NCI-H1694 treated with DMSO at 0.1 percent for 48 hours (cell line): ENCODE results near the gene NCSTN.

ENCODE experiments used
- DNase-seq: peaks from one replicate; lab custom pipeline; 2025; lab: John Stamatoyannopoulos, UW

NCSTN gene

GRCh38 chr1:160352555-160352954, 9.4 kb downstream of the NCSTN start:
- no peak for DNase-seq

GRCh38 chr1:160353223-160353622, 10.0 kb downstream of the NCSTN start:
- DNase-seq = no peak

GRCh38 chr1:160354388-160354985, 11.3 kb downstream of the NCSTN start:
- DNase-seq = no peak

GRCh38 chr1:160357286-160358002, 14.3 kb downstream of the NCSTN start:
- DNase-seq = no peak

GRCh38 chr1:160358073-160358472, 14.9 kb downstream of the NCSTN start:
- DNase-seq = no peak

GRCh38 chr1:160359559-160360226, 16.5 kb downstream of the NCSTN start:
- no peak for DNase-seq

GRCh38 chr1:160360227-160360695, 17.1 kb downstream of the NCSTN start:
- DNase-seq = no peak

GRCh38 chr1:160361199-160361598, 18.0 kb downstream of the NCSTN start:
- no peak for DNase-seq

GRCh38 chr1:160361814-160362167, 18.6 kb downstream of the NCSTN start:
- no peak for DNase-seq

GRCh38 chr1:160362168-160362957, 19.2 kb downstream of the NCSTN start:
- no peak for DNase-seq

- DNase-seq = no peak
Measured at GRCh38 chr1:160363010-160363409, 19.8 kb downstream of the NCSTN start.

GRCh38 chr1:160363951-160364735, 21.0 kb downstream of the NCSTN start:
- no peak for DNase-seq

GRCh38 chr1:160365325-160365724, 22.1 kb downstream of the NCSTN start:
- no peak for DNase-seq

- no peak for DNase-seq
Measured at GRCh38 chr1:160366731-160367515, 23.7 kb downstream of the NCSTN start, which contains the start of gene NHLH1. NHLH1 (plus strand) TSS chr1:160367071; CDS start chr1:160370732, 3,661 bp downstream.

GRCh38 chr1:160367516-160367900, 24.3 kb downstream of the NCSTN start:
- no peak for DNase-seq

- no peak for DNase-seq
Measured at GRCh38 chr1:160367934-160368923, 25.0 kb downstream of the NCSTN start.

- no peak for DNase-seq
Measured at GRCh38 chr1:160369087-160369486, 25.9 kb downstream of the NCSTN start.

GRCh38 chr1:160370561-160371345, 27.6 kb downstream of the NCSTN start:
- DNase-seq = no peak

- DNase-seq = no peak
Measured at GRCh38 chr1:160371346-160371631, 28.1 kb downstream of the NCSTN start.
